MM.1S (cell line): Measurements from ENCODE around the gene KANSL3.
"Not testable (repeated sequence)": the region's sequence is repeated elsewhere in the genome, so short reads cannot be mapped to it uniquely, and the experiment has no call there.

Source experiments
- DNase-seq: peaks from one replicate; pipeline ENCODE4 v3.0.0-alpha.2; 2015
- H2AFZ ChIP-seq: fragments of 300-600 bp; sonication (generic); 2 replicates; pipeline ENCODE4 v1.6.0; 2016; ENCODE audit warnings: antibody characterized with exemption, low read length
- H3F3A ChIP-seq: fragments of 300-600 bp; sonication (generic); 2 replicates; pipeline ENCODE4 v1.6.1; 2016; ENCODE audit warnings: mild to moderate bottlenecking, antibody characterized with exemption, low read length, moderate library complexity, mixed read lengths; ENCODE audit not compliant: insufficient read depth
- H3K27ac ChIP-seq: fragments of 300-600 bp; sonication (generic); 2 replicates; pipeline ENCODE4 v1.5.1; 2016; ENCODE audit warnings: mild to moderate bottlenecking, low read length
- H3K27me3 ChIP-seq: fragments of 300-600 bp; sonication (generic); replicated peaks from 2 replicates; pipeline ENCODE4 v1.6.0; 2016; ENCODE audit warnings: low read length; ENCODE audit not compliant: insufficient read depth
- H3K36me3 ChIP-seq: fragments of 300-600 bp; sonication (generic); replicated peaks from 2 replicates; pipeline ENCODE4 v1.6.1; 2016; ENCODE audit warnings: mild to moderate bottlenecking, low read length, mixed read lengths; ENCODE audit not compliant: insufficient read depth
- H3K4me1 ChIP-seq: fragments of 300-600 bp; sonication (generic); 2 replicates; pipeline ENCODE4 v1.6.1; 2016; ENCODE audit warnings: low read length, mixed read lengths
- H3K4me2 ChIP-seq: fragments of 300-600 bp; sonication (generic); 2 replicates; pipeline ENCODE4 v1.6.0; 2016; ENCODE audit warnings: low read depth, low read length
- H3K4me3 ChIP-seq: fragments of 300-600 bp; sonication (generic); 2 replicates; pipeline ENCODE4 v1.5.1; 2016; ENCODE audit warnings: low read length, mixed read lengths
- H3K79me2 ChIP-seq: fragments of 300-600 bp; sonication (generic); 2 replicates; pipeline ENCODE4 v1.6.1; 2016; ENCODE audit warnings: mixed run types, low read length, mixed read lengths
- H3K9ac ChIP-seq: fragments of 300-600 bp; sonication (generic); 2 replicates; pipeline ENCODE4 v1.6.1; 2016; ENCODE audit warnings: low read length, mixed read lengths
- H3K9me2 ChIP-seq: fragments of 300-600 bp; sonication (generic); replicated peaks from 2 replicates; pipeline ENCODE4 v1.6.1; 2016; ENCODE audit warnings: mild to moderate bottlenecking, low read length, mixed read lengths; ENCODE audit not compliant: insufficient read depth
- H3K9me3 ChIP-seq: fragments of 300-600 bp; sonication (generic); replicated peaks from 2 replicates; pipeline ENCODE4 v1.6.1; 2016; ENCODE audit warnings: mild to moderate bottlenecking, low read length, mixed read lengths; ENCODE audit not compliant: insufficient read depth
- H4K20me1 ChIP-seq: fragments of 300-600 bp; sonication (generic); 2 replicates; pipeline ENCODE4 v1.6.1; 2016; ENCODE audit warnings: mild to moderate bottlenecking, low read length, moderate library complexity, mixed read lengths; ENCODE audit not compliant: insufficient read depth
- EZH2 ChIP-seq: fragments of 300-600 bp; sonication (generic); optimal IDR thresholded peaks from 2 replicates; pipeline ENCODE3; 2017; ENCODE audit warnings: low read depth, mild to moderate bottlenecking, antibody characterized with exemption, low read length, mixed read lengths
- EZH2phosphoT487 ChIP-seq: fragments of 300-600 bp; sonication (generic); IDR thresholded peaks from 2 replicates; pipeline ENCODE4 v1.6.1; 2018; ENCODE audit warnings: antibody characterized with exemption, low read length
- TF ChIP-seq, protein P1 (sequence below): fragments of 300-600 bp; sonication (generic); IDR thresholded peaks from 2 replicates; pipeline ENCODE4 v1.5.1; 2016; ENCODE audit warnings: antibody characterized with exemption, low read length, mixed read lengths

The KANSL3 gene

DNA sequence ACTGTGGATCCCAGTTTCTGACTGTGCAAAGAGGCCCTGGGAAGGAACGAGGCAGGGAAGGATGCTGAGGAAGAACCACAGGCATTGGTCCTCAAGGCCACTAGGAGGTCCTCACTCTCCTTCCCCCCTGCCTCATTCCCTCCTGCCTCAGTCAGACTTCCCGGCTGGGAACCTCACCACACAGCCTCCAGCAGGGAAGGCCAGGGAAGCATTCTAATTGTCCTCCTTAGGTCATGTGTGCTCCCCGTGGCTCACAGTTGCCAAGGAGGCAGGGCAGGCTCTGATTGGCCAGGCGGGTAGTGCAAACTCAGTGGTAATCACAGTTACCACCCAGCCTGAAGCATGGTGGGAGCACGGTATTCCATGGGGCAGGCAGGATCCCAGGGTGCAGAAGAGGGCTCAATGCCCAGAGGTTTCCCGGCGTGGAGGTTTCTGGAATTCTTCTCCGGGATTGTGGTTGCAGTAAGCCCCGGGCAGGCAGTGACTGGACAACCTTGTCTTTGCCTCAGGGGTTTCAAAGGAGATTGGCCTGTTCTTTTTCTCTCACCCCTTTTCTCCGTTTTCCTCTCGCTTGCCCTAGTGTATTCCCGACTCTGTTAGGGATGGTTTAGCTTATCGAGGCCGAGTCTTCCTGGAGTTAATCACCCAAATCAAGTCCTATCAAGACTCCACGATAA is 31.6 kb upstream of the KANSL3 start:
- TF ChIP-seq EZH2phosphoT487 (no peak), EZH2 (no peak)
- TF ChIP-seq, protein P1, sequence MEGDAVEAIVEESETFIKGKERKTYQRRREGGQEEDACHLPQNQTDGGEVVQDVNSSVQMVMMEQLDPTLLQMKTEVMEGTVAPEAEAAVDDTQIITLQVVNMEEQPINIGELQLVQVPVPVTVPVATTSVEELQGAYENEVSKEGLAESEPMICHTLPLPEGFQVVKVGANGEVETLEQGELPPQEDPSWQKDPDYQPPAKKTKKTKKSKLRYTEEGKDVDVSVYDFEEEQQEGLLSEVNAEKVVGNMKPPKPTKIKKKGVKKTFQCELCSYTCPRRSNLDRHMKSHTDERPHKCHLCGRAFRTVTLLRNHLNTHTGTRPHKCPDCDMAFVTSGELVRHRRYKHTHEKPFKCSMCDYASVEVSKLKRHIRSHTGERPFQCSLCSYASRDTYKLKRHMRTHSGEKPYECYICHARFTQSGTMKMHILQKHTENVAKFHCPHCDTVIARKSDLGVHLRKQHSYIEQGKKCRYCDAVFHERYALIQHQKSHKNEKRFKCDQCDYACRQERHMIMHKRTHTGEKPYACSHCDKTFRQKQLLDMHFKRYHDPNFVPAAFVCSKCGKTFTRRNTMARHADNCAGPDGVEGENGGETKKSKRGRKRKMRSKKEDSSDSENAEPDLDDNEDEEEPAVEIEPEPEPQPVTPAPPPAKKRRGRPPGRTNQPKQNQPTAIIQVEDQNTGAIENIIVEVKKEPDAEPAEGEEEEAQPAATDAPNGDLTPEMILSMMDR: no peak
- no peaks in the 10 kb centered on the region for H3K79me2 ChIP-seq
- H3K27ac ChIP-seq: no peak overlapping the region
- DNase-seq: no peak
- no peaks in the 10 kb centered on the region for H3K4me1 ChIP-seq
- H3F3A ChIP-seq: no peaks in the 10 kb centered on the region
- H3K27me3 ChIP-seq: no peaks in the 10 kb centered on the region
- H3K4me3 ChIP-seq: no peak overlapping the region
- no peaks in the 10 kb centered on the region for H3K9me2 ChIP-seq
- H3K9ac ChIP-seq: no peak overlapping the region
- no peaks in the 10 kb centered on the region for H3K36me3 ChIP-seq
- no peak overlapping the region for H2AFZ ChIP-seq
- H3K4me2 ChIP-seq: no peak overlapping the region
- H4K20me1 ChIP-seq: no peaks in the 10 kb centered on the region
- no peaks in the 10 kb centered on the region for H3K9me3 ChIP-seq

- Histone ChIP-seq H3K9me3 (no peaks in the 10 kb centered on the region), H3K4me3 (no peak overlapping the region), H2AFZ (no peak overlapping the region), H4K20me1 (no peaks in the 10 kb centered on the region), H3K27ac (no peak overlapping the region), H3F3A (no peaks in the 10 kb centered on the region), H3K9me2 (no peaks in the 10 kb centered on the region), H3K36me3 (no peaks in the 10 kb centered on the region), H3K4me1 (no peaks in the 10 kb centered on the region), H3K9ac (no peak overlapping the region), H3K4me2 (no peak overlapping the region), H3K27me3 (no peaks in the 10 kb centered on the region), H3K79me2 (no peaks in the 10 kb centered on the region)
- TF ChIP-seq EZH2: no peak
- no peak for TF ChIP-seq EZH2phosphoT487
- TF ChIP-seq, protein P1: no peak
- DNase-seq: no peak
These were observed 30.7 kb upstream of the KANSL3 start for GRCh38 chr2:96668771-96669170.

- not testable (repeated sequence) for H3K27me3 ChIP-seq, DNase-seq, H3K27ac ChIP-seq, H2AFZ ChIP-seq, H3K4me1 ChIP-seq, H3K9me2 ChIP-seq, H4K20me1 ChIP-seq, H3K79me2 ChIP-seq, H3K9me3 ChIP-seq, H3K4me3 ChIP-seq, H3F3A ChIP-seq, H3K9ac ChIP-seq, H3K36me3 ChIP-seq, H3K4me2 ChIP-seq
These were observed 27.6 kb upstream of the KANSL3 start for GRCh38 chr2:96665717-96666116.

DNA sequence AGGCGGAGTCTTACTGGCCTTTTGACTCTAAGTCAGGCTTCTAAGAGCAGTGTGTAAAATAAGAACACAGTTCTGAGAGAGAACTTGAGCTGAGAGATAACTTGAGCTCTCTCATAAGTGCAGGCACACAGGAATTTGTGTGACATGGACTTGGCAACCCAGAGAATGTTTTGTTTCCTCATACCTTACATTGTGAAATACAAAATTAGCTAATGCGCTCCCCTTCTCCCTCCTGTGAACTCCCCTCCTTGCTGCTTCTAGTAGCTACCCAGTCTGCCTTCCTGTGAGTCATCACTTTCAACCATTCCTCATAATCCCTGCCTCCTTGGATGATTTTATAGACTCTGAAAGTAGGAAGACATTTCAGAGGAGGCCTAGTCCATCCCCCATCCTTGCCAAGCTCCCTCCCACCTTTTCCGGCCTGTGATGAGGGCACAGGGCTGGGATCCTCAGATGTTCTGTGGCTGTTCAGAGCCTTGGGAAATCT is 27.0 kb upstream of the KANSL3 start:
- no peak overlapping the region for H3K4me3 ChIP-seq
- no peaks in the 10 kb centered on the region for H4K20me1 ChIP-seq
- H3K27ac ChIP-seq: no peak overlapping the region
- H3K36me3 ChIP-seq: no peaks in the 10 kb centered on the region
- H3K4me2 ChIP-seq: no peak overlapping the region
- H3K9ac ChIP-seq: no peak overlapping the region
- no peaks in the 10 kb centered on the region for H3K4me1 ChIP-seq
- no peak for DNase-seq
- H3F3A ChIP-seq: no peaks in the 10 kb centered on the region
- no peaks in the 10 kb centered on the region for H3K27me3 ChIP-seq
- H3K9me2 ChIP-seq: no peaks in the 10 kb centered on the region
- TF ChIP-seq, protein P1: no peak
- TF ChIP-seq EZH2: no peak
- TF ChIP-seq EZH2phosphoT487: no peak
- H2AFZ ChIP-seq: no peak overlapping the region
- no peaks in the 10 kb centered on the region for H3K79me2 ChIP-seq
- no peaks in the 10 kb centered on the region for H3K9me3 ChIP-seq
